ENCODE results near the gene SULT1C3.

Gene SULT1C3

DNA sequence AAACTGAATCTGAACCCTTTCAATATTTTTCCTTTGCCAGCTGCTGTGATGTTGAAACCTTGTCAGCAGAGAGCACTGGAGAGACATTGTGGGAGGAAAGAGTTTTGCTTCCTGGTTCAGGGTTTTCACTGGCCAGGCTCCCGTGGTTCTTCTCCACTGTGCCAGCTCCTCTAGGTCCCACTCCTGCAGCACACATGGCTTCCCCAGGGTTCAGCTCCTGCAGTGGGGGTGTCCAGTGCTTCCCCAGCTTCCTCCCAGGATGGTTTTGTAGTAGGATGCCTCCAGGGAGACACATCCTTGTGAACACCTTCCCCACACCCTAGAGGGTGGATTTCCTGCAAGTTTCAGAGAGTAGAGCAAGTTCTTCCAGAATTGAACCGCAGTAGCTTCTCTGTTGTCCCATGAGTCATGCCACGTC is 24.0 kb upstream of the SULT1C3 start:
- no peak overlapping the region for H3K4me3 ChIP-seq (ENCODE audit: low read depth, low read length)

DNA sequence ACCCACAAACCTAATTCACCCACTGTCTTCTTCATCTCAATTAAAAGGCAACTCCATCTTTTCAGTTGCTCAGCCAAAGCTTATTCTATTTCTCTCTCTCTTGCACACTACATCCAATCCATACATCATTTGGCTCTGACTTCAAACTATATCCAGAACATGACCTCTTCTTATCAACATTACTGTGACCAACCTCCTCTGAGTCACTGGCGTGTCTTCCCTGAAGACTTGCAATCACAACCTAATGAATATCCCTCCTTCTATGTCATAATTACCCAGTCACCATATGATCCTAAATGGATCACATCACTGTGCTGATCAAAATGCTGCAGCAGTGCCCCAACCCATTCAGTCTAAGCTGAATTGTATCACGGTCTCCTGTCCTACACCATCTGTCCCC is 22.6 kb upstream of the SULT1C3 start:
- TF ChIP-seq, protein P1, sequence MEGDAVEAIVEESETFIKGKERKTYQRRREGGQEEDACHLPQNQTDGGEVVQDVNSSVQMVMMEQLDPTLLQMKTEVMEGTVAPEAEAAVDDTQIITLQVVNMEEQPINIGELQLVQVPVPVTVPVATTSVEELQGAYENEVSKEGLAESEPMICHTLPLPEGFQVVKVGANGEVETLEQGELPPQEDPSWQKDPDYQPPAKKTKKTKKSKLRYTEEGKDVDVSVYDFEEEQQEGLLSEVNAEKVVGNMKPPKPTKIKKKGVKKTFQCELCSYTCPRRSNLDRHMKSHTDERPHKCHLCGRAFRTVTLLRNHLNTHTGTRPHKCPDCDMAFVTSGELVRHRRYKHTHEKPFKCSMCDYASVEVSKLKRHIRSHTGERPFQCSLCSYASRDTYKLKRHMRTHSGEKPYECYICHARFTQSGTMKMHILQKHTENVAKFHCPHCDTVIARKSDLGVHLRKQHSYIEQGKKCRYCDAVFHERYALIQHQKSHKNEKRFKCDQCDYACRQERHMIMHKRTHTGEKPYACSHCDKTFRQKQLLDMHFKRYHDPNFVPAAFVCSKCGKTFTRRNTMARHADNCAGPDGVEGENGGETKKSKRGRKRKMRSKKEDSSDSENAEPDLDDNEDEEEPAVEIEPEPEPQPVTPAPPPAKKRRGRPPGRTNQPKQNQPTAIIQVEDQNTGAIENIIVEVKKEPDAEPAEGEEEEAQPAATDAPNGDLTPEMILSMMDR (IDR thresholded peaks at IDR 0.05; ENCODE audit: insufficient read depth, low read depth, low read length, missing control alignments) = no peak
- no peak overlapping the region for H3K4me3 ChIP-seq (ENCODE audit: low read depth, low read length)
- DNase-seq (ENCODE audit: low read depth) = no peak

More for the DNA sequence above, 24.0 kb upstream of the SULT1C3 start:
- DNase-seq (ENCODE audit: low read depth) = no peak
- TF ChIP-seq, protein P1 (IDR thresholded peaks at IDR 0.05; ENCODE audit: insufficient read depth, low read depth, low read length, missing control alignments) = peak; percentile 19

DNA sequence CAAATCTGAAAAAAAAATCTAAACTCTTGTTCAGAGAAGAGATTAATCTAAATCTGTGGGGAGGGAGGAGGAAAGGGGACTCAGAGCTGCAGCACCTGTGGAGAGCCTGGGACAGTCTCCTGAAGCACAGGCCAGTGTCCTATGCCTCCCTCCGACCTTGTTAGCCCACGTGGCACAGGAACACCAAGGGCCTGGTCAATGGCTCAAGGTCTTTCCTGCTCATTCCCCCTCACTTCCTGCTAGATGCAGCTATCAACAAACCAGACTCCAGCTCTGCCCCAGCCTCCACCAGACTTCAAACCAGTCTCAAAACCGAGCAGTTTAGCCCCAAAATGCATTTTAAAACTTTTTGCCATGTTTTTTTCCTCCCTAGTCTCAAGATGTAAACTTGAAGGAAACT is 20.1 kb upstream of the SULT1C3 start:
- no peak overlapping the region for H3K4me3 ChIP-seq (ENCODE audit: low read depth, low read length)
- TF ChIP-seq, protein P1 (IDR thresholded peaks at IDR 0.05; ENCODE audit: insufficient read depth, low read depth, low read length, missing control alignments) = no peak
- no peak for DNase-seq (ENCODE audit: low read depth)

DNA sequence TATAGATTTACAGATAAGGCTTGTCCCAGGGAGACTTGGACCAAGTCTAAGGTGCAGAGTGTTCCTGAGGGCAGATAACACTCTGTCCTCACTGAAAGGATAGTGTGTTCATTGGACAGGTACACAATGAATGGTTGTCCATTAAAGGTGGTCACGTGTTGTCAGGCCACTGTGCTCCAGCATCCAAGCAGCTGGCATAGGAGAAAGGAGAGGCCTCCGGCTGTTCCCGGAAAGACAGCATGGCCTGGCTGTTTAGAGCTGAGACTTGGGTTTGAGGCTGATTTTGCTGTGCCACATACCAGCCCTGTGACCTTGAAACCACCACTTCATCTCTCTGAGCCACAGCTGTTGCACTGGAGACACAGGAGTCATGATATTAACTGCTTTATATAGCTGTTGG is 19.6 kb upstream of the SULT1C3 start:
- H3K4me3 ChIP-seq (ENCODE audit: low read depth, low read length) = no peak overlapping the region
- TF ChIP-seq, protein P1 (IDR thresholded peaks at IDR 0.05; ENCODE audit: insufficient read depth, low read depth, low read length, missing control alignments) = no peak
- no peak for DNase-seq (ENCODE audit: low read depth)

DNA sequence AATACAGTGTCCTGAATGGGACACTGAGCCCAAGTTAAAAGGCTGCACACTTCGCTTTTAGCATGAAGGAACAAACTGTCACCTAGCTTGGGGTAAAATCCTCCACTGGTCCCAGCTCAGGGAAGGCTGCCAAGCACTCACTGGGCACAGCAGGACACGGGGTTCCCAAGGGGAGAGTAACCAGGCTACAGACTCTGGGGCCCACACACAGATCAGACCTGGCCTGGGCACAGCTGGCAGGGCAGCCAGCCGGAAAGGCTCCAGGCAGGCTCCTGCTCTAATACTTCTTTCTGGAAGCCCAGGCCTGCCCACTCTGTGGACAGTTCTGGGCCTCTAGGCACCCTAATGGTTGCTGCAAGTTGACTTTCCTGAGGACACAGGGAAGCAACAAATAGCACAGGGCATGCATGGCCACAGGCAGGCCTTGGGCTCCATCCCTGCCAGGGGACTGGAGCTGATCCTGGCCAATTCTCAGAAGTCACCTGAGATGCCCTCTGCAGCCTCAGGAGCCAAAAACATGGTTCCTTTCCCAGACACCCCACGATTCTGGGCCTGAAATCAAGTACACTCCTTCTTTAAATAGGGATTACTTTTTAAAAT is 18.7 kb upstream of the SULT1C3 start:
- H3K4me3 ChIP-seq (ENCODE audit: low read depth, low read length) = no peak overlapping the region
- no peak for DNase-seq (ENCODE audit: low read depth)
- TF ChIP-seq, protein P1 (IDR thresholded peaks at IDR 0.05; ENCODE audit: insufficient read depth, low read depth, low read length, missing control alignments) = no peak

DNA sequence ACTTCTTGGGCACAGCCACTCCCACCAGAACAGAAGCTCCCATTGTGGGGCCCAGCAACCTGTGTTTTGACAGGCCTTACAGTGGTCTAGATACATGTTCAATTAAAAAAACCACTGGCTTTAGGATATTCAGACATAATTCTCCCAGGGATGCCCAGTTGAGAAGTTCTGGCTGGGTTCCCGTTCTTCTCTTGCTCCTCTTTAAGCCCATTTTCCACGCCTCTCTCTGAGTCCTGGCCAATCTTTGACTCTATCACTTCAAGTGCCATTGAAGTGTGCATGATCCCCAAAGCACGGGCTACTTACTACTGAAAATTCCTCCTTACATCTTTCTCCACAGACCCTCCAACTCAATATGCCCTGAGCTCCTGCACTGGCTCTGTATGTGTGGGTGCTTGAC is 17.5 kb upstream of the SULT1C3 start:
- TF ChIP-seq, protein P1 (IDR thresholded peaks at IDR 0.05; ENCODE audit: insufficient read depth, low read depth, low read length, missing control alignments) = no peak
- no peak overlapping the region for H3K4me3 ChIP-seq (ENCODE audit: low read depth, low read length)
- DNase-seq (ENCODE audit: low read depth) = no peak

DNA sequence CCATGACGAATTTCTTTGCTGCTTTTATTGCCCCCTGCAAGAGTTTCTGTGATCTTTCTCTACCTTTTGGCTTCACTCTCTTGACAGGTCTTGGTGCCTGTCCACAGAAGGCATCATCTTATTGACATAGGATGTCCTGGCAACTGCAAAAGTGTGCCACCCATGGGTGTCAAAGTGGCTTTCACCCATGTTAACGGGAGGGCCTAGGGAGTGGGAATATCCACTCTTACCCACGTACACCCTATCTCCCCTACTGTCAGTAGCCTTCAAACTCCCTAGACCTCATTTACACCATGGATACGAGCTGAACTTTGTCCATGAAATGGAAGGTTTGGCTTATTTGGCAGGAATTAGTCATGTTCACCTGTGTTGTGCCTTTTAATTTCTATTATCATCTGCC is 16.2 kb upstream of the SULT1C3 start:
- H3K4me3 ChIP-seq (ENCODE audit: low read depth, low read length) = no peak overlapping the region
- TF ChIP-seq, protein P1 (IDR thresholded peaks at IDR 0.05; ENCODE audit: insufficient read depth, low read depth, low read length, missing control alignments) = no peak
- no peak for DNase-seq (ENCODE audit: low read depth)
